Activated CD4-positive, alpha-beta T cell treated with anti-CD3 and anti-CD28 coated beads for 4 hours (primary cell): Measurements from ENCODE around the gene CCDC77.
"Not testable (repeated sequence)": the region's sequence is repeated elsewhere in the genome, so short reads cannot be mapped to it uniquely, and the experiment has no call there.

Source experiments
- DNase-seq, 2 donors: peaks; one replicate each; pipeline ENCODE4 v3.0.0-alpha.2; 2020

CCDC77 gene

DNA sequence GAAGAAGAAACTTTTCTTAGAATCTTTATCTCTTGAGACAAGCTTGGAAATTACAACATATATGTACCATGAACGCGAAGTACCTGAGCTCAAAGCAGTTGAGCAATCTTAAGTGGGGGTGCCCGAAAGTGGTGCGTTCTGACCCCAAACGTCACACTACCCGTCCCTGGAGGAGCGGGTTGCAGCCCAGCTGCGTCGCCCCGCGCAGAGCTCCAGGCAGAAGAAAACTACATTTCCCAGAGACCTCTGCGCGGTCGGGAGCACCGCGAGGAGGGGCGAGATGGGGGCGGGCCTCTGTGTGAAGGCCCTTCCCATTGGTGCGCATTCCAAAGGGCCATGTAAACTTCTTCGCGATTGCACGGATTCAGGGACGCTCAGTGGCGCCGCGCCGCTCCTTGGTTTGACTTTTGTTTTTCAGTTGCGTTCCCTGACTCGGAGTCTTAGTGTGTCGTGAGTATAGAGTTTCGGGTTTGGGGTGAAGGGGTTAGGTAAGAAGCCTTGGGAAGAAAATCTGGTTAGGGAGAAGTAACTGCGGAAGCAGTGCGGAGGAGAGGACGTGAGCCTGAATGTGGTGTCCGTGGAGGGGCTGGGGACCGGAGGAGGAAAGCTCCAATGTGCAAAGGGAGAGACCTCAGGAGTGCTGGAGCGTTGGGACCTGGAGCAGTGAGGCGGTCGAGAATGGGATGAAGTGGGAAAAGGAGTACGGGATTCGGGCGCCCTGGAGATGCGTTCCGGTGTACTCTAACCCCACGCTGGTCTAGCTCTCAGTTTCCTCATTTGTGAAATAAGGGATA, at the start of gene CCDC77:
Gene CCDC77 (plus strand): TSS at position 410 of the 794 bp plus-strand sequence. CDS start 7,740 bp downstream, outside the sequence.
- peak; percentile 89 to 92 for DNase-seq

DNA sequence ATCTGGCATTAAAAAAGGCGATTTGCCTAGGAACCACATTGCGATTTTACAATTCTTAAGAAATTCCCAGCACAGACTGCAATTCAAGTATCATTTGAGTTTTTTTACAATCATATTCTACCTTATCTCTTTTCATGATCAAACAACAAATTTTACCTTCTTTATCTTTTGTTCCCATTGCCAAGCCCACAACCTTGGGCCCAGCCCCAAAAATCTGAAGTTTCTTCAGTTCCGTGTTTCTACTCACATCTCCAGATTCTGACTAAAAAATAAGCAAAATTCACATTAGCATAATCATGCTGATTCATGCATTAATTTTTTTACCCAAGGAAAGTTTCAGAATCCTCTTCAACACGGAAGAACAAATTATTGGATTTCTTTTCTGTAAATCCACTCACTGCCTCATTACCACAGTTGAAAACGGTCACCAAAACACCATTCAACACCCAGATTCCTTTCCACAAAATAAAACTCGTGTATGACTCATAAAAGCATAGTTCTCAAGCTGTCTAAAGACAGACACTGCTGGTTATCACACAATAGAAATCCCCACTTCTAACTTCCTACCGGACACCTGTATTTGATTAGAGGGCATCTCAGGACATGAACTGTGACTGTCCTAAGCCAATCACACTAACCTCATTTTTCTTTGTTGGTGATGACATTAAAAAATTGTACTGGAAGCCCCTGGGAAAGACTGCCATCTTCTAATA, 45.0 kb upstream of the CCDC77 start:
- DNase-seq: no peak

DNA sequence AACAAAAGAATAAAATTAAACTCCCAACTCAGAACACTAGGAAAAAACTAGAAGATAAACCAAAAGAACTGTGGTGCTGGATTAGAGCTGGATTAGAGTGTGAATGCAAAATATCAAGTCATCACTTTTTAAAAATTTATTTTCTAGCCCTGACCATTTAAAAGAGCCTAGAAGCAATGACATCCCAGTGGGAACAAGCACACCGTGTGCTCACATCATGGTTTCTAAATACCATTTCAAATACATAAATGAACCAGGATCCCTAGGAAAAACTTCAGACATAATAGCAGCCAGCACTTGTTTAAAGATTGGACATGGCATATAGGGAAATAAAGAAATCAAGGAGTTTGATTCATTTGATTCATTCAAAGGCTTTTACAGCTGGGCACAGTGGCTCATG, 42.4 kb upstream of the CCDC77 start:
- DNase-seq: no peak

DNA sequence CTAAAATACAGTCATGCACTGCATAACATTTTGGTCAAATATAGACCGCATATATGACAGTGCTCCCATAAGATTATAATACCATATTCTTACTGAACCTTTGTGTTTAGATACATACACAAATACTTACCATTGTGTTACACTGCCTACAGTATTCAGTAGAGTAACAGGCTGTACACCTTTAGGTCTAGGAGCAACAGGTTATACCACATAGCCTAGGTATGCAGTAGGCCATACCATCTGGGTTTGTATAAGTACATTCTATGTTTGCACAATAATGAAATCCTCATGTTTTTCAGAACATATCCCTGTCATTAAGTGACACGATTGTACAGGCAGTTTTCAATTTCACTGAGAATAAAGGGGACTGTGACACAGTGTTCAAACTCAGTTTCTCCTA, 34.6 kb upstream of the CCDC77 start:
- DNase-seq: no peak

DNA sequence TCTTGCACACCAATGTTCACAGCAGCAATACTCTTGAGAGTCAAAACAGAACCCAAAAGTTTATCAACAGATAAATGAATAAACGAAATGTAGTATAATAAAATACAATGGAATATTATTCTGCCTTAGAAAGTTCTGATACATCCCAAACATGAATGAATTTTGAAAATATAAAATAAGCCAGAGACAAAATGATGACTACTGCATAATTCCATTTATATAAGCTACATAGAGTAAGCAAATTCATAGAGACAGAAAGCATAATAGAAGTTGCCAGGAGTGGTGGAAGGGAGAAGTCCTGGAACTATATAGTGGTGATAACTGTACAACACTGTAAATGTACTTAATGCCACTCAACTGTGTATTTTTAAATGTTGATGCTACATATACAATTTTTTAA, 33.5 kb upstream of the CCDC77 start:
- no peak for DNase-seq

DNA sequence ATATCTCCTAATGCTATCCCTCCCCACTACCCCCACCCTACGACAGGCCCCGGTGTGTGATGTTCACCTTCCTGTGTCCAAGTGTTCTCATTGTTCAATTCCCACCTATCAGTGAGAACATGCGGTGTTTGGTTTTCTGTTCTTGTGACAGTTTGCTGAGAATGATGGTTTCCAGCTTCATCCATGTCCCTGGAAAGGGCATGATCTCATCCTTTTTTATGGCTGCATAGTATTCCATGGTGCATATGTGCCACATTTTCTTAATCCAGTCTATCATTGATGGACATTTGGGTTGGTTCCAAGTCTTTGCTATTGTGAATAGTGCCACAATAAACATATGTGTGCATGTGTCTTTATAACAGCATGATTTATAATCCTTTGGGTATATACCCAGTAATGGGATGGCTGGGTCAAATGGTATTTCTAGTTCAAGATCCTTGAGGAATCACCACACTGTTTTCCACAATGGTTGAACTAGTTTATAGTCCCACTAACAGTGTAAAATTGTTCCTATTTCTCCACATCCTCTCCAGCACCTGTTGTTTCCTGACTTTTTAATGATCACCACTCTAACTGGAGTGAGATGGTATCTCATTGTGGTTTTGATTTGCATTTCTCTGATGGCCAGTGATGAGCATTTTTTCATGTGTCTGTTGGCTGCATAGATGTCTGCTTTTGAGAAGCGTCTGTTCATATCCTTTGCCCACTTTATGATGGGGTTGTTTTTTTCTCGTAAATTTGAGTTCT, 30.5 kb upstream of the CCDC77 start:
- not testable (repeated sequence) for DNase-seq

DNA sequence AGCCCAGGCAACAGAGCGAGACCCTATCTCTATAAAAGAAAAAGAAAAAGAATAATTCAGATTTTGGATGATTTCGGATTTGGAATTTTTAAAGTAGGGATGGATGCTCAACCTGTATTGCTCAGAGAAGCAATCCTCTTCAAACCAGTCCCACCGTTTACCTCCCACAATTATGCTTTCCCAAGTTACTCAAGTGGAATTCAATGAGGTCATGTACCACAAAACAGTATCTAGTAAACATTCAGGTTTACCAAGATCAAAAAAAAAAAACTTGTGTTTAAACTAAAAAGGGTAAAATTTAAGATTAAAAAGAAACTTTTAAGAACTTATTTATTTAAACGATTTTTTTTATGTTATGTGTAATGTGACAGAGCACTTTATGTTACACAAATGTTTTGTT, 14.8 kb upstream of the CCDC77 start:
- DNase-seq: no peak

DNA sequence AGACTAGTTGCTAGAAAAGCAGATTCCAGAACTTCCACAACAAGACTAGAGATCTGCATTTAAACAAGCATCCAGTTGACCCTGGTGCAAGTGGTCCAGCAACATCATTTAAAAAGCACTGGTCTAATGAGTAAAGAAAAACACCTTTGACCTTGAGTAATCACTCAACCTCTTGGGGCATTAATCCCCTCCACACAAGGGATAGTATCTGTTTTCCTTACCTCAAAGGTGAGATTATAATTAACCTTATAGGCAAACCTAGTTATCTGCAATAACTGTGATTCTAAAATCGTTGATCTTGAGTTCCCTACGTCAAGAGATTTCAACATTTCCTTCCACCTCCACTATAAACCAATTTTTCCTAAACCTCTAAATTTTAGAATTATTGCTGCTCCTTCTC, 13.4 kb upstream of the CCDC77 start:
- DNase-seq: no peak

DNA sequence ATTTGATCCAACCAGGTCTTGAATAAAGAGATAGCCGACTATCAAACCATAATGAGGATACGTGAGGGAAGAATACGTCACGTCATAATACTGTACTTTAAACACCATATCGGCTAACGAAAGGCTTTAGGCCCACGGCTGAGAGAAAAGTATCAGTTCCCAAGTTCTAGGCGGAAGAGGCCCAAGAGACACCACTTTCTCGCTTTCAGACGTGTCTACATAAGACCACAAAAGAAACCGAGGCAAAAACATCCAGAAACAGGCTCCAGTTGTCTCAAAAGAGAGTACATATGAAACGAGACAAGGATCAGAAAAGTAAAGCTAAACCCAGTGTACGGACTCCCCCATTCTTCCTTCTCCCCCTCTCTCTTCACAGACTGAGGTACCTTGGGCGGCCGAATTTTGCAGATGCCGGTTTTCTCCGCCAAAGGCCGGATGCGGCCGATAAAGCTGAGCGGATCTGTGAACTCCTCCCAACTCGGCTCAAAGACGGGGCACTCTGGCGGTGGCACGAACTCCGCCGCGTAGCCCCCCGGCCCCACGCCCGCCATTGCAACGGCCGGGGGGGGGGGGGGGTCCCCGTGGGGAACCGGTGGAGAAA, 12.8 kb upstream of the CCDC77 start:
- DNase-seq: peak; percentile 4 to 40

DNA sequence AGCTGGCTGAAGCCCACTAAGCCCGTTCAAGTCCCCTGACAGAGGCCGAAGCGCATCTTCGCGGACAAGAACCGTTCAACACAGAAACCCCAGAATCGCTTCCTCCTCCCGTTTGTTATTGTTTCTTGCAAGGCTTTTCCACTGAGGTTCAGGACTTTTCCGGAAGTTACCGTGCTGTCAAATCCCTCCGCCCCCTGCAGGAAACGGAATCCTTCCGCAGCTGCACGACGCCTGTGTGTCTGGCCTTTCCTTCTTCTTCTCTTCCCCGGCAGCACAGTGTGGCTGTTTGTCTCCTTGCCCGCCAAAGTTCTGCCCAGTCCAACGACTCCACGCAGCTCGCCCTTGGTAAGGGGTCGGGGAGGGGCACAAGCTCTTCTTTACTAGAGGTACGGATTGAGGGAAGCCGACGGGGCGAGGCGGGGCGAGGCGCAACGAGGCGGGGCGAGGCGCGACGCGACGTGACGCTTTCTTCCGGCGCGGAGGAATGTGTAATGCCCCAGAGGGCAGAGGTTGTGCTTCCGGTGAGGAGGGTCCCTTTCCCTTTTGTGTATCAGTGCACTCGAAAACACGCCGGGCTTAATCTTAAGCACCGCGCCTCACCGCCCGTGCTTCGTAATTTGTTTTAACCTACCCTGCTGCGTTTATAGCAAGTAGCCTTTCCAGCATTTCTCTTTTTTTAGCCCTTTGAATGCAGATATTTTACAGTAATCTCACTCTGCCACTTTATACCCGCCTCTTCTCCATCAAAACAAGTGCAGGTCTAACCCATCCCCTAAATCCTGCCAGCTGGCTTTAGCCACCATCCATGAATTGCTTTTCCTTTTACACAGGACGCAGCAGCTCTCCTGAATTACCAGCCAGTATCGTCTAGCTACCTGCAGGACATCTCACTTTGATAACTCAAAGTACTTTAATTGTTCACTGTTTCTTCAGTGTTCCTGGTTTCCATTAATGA, 12.0 kb upstream of the CCDC77 start, which contains the start of gene KDM5A:
Gene KDM5A (minus strand): TSS at position 179 of the 955 bp plus-strand sequence. CDS start 229 bp downstream, outside the sequence.
- peak; percentile 87 to 88 for DNase-seq

DNA sequence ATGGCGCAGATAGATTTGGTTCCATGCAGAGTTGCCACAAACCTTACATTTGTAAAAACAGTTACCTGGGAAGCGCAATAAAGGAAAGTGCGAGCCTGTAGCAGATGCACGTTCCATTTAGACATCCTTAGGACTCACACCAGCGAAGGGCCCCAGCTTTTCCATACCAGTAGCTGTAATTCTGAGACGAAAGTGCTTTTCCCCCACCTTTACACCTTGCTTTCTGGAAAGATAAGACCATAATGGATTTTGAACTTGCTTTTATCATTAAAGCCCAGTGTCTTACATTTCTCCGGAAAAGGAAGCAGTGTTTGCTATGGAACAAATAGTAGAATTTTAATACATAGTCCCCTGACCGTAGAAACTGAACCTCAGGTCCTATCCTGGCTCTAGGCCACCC, 616 bp upstream of the CCDC77 start:
- no peak for DNase-seq

DNA sequence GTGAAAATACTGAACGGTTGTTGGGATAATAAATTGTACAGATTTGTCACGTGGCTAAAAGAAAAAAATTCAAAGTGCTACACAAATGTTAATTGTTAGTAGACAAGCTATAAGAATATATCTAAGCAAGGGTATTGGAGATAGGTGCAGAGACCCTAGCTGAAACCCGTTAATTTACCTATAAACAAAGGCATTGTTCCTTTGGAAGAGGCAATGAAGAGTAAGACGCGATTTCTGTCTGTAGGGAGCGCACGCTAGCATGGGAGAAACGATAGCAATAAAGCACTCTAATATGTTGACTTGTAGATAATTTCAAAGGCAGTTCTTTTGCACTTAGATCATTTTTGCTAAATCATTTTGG, 565 bp downstream of the CCDC77 start:
- no peak for DNase-seq

DNA sequence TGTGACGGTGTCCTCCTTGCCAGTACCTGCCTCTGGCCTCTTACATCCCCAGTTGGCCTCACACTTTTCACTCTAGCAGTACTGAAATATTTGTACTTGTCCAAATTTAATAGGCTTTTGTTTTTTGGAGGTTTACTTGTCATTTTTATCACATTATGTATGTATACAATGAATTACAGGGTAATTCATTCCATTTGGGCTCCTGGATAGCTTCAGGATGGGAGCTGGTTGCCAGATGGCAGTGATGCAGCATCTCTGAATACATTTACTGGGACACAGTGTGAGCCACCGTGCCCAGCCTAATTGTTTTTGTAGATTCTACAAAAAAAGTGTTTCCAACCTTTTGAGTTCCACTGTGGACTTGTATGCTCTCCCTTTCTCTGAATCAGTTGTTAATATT, 13.4 kb downstream of the CCDC77 start:
- no peak for DNase-seq

DNA sequence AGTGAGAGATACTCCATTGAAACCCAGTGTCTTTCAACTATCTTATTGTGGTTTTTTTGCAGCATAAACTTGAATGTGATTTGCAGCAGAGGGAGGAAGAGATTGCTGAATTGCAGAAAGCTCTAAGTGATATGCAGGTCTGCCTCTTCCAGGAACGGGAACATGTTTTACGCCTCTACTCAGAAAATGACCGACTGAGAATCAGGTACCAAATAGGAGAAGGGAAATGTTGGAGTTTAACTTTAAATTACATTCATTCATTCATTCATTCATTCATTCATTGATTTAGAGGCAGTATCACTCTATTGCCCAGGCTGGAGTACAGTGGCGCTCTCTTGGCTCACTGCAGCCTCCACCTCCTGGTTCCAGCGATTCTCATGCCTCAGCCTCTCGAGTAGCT, 17.0 kb downstream of the CCDC77 start:
- no peak for DNase-seq

DNA sequence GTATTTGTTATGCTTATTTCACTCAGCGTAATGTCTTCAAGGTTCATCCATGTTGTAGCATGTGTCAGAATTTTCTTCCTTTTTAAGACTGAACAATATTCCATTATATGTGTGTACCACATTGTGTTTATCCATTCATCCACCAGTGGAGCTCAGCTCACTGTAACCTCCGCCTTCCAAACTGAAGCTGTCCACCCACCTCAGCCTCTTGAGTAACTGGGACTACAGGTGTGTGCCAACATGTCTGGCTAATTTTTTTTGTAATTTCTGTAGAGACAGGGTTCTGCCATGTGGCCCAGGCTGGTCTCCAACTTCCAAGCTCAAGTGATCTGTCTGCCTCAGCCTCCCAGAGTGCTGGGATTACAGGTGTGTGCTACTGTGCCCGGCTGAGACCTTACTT, 21.1 kb downstream of the CCDC77 start:
- no peak for DNase-seq

DNA sequence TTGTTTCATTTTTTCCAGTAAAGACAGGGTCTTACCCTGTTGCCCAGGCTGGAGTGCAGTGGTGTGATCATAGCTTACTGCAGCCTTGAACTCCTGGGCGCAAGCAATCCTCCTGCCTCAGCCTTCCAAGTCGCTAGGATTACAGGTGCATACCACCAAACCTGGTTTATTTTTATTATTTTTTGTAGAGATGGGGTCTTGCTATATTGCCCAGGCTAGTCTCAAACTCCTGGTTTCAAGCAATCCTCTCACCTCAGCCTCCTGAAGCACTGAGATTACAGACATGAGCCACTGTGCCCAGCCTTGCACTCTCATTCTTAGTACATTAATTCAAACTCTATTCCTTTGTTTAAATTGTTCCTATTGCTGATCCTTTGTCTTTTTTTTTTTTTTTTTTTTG, 34.3 kb downstream of the CCDC77 start:
- not testable (repeated sequence) for DNase-seq

DNA sequence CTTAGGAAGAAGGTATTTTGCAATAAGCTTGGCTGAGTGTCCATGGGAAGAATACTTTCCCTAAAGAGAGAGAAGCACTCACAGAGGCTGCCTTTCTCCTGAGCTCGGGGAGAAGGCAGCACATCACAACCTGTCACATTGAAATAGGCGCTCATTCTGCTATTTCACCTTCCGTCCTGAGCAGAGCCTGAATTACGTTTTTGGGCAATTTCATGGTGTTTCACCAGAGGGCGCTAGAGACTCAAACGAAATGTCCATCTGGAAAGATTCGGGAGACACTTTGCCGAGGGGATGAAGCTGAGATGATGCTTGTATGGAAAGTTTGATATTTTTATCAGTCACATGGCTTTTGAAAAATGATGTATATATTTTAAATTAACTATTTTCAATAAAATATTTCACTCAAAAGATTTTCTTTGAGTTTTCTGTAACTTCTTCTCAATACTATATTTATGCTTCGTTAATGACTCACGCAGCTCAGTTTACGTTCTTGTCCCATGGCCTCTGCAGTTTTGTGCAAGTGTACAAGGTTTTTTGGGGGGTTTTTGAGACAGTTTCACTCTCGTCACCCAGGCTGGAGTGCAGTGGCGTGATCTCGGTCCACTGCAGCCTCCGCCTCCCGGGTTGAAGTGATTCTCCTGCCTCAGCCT, 40.9 kb downstream of the CCDC77 start:
- peak in 1 of 2 donors; percentile 58 for DNase-seq

DNA sequence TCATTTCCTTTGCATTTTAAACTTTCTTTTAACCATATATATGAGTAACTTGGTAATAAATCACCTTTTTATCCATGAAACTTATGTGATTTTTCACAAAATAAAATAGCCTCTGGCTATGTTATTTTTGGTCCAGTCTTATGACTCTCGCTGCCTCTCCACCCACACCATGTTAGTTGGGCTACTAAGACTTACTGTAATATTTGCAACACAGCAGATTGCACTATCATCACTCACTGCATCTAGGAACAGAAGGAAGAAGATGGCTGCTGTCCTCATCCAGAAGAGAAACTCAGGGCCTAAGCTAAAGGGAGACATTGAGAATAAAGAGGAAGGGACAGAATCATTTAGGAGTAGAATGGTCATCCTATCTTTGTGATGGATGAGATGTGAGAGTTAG, 45.7 kb downstream of the CCDC77 start:
- no peak for DNase-seq

DNA sequence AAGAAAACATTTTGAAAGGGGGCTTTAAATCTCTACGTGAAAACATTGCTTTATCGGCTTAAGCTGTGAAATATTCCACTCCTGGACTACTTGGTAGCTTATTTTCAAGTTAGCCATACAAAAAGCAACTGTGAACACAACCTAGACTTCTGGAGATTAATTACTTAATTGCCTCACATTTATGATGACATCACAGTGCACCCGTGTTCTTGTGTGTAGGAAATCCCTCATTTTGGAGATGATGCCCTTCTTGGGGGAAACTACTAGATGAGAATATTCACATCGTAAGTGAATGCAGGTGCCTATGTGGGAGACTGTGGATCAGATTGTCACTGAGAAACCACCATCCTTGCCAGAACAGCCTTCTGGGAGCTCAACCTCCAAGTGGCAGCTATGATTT, 47.8 kb downstream of the CCDC77 start:
- no peak for DNase-seq

DNA sequence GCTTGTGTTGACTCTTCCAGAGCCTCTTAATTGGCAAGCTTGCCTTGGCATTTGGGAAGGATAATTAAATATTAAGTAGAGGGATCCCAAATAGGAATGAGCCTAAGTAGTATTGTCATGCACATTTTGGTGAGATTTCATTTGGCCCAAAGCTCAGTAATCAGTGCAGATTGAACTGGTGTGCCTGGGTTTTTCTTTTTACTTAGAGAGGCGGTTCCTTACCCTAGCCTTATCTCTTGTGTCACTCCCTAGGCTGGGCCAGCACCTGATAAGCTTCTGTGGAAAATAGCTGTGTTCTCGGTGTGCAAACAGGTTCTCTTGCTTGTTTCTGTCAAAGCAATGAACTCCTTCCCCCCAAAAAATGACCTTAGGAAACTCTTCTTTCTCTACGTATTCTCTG, 49.0 kb downstream of the CCDC77 start:
- no peak for DNase-seq

DNA sequence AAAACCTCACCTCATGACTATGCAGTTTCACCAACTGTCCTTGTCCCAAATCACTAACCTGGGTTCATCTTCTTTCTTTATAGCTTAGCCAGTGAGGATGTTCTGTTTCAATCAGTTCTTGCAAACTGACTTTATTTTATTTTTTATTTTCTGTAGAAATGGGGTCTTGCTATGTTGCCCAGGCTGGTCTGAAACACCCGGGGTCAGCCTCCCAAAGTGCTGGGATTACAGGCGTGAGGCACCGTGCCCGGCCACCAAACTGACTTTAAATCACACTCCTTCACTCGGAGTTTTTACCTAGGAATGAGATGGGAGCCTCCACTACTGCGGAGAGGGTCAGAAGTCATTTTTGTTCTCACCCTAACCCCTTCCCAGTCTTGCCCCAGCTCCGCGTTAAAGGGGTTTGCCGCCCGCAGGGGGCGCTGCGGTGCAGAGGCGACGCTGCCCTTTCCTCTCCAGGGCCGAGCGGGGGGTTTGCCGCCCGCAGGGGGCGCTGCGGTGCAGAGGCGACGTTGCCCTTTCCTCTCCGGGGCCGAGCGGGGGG, 51.3 kb downstream of the CCDC77 start:
- peak; percentile 24 to 55 for DNase-seq
